ENCODE measurements around the gene HERC4. TPM values are rescaled to one million over a fixed set of nuclear protein-coding genes. Genes with fewer than 3 reads are reported as not detected.
"Not testable (repeated sequence)": the region's sequence is repeated elsewhere in the genome, so short reads cannot be mapped to it uniquely, and the experiment has no call there.

Gene HERC4
- total RNA-seq, 1 donor from 2014 or later: 56.9 TPM

DNA sequence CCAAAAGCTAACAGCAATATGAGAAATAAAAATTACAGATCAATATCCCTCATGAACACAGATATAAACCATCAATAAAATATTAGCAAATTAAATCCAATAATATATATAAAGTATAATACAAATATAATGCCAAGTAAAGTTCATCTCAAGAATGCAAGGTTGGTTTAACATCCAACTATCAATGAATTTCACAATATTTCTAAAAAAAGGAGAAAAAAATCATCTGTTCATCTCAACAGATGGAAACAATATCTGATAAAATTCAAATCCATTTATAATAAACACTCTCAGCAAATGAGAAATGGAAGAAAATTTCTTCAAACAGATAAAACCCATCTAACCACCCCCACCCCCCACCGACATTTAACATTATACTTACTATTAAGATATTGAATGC, 103.8 kb downstream of the HERC4 start:
- DNase-seq (ENCODE audit: low read depth) (no peak), FAIRE-seq (no peak)
- TF ChIP-seq EZH2 (IDR thresholded peaks at IDR 0.05; ENCODE audit: insufficient read depth, low read length): no peak
- TF ChIP-seq CTCF (IDR thresholded peaks at IDR 0.05; ENCODE audit: insufficient read depth, low read depth, low read length): no peak
- Histone ChIP-seq H3K9ac (ENCODE audit: low read length) (no peak overlapping the region), H3K27ac (ENCODE audit: low read depth, low read length) (no peak overlapping the region), H3K36me3 (ENCODE audit: insufficient read depth, low read length) (peaks cover 19% of the 10 kb centered on the region), H3K4me1 (ENCODE audit: insufficient read depth, low read length) (no peaks in the 10 kb centered on the region), H3K27me3 (ENCODE audit: insufficient read depth, low read length) (no peaks in the 10 kb centered on the region), H3K79me2 (ENCODE audit: insufficient read depth, low read length) (peaks cover 31% of the 10 kb centered on the region), H2AFZ (ENCODE audit: low read depth, low read length) (no peak overlapping the region), H4K20me1 (ENCODE audit: insufficient read depth, low read length) (peaks cover 12% of the 10 kb centered on the region), H3K9me3 (ENCODE audit: insufficient read depth, low read depth, low read length) (peaks cover 5% of the 10 kb centered on the region), H3K4me3 (ENCODE audit: insufficient read depth, low read depth, low read length) (no peak overlapping the region), H3K4me2 (ENCODE audit: low read length) (no peak overlapping the region)
- no peak overlapping the region for H3K4me3 Mint-ChIP-seq (ENCODE audit: unreplicated experiment)
- H3K9me3 Mint-ChIP-seq (ENCODE audit: unreplicated experiment): peaks cover 12% of the 10 kb centered on the region
- H3K27me3 Mint-ChIP-seq (ENCODE audit: low read depth, unreplicated experiment): no peaks in the 10 kb centered on the region
- no peak overlapping the region for H3K27ac Mint-ChIP-seq (ENCODE audit: unreplicated experiment)
- H3K4me1 Mint-ChIP-seq (ENCODE audit: low read depth, unreplicated experiment): peaks cover 1% of the 10 kb centered on the region
- H3K36me3 Mint-ChIP-seq (ENCODE audit: low read depth, unreplicated experiment): peaks cover 31% of the 10 kb centered on the region

DNA sequence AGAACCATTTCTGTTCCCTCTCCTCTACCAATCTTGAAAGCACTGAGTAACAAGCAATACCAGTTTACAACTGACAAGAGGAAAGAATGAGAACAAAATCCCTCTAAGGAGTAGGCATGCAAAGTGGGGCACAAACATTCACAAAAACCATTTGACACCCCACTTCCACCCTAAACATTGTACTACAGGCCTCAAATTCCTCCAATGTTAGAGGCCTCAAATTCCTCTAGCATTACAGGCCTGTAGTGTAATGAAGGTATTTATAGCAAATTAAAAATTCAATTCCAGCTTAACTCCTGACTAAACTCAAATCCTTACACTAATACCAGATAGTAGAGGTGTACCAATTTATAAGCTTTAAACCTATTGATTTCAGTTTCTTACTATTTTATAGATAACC, 105.2 kb downstream of the HERC4 start:
- FAIRE-seq (no peak), DNase-seq (ENCODE audit: low read depth) (peak; percentile 39)
- peaks cover 32% of the 10 kb centered on the region for H3K36me3 ChIP-seq (ENCODE audit: insufficient read depth, low read length)
- Mint-ChIP-seq H3K27ac (ENCODE audit: unreplicated experiment) (no peak overlapping the region), H3K4me3 (ENCODE audit: unreplicated experiment) (no peak overlapping the region), H3K4me1 (ENCODE audit: low read depth, unreplicated experiment) (no peaks in the 10 kb centered on the region), H3K9me3 (ENCODE audit: unreplicated experiment) (peaks cover 12% of the 10 kb centered on the region), H3K36me3 (ENCODE audit: low read depth, unreplicated experiment) (peaks cover 33% of the 10 kb centered on the region), H3K27me3 (ENCODE audit: low read depth, unreplicated experiment) (no peaks in the 10 kb centered on the region)
- no peak for TF ChIP-seq EZH2 (IDR thresholded peaks at IDR 0.05; ENCODE audit: insufficient read depth, low read length)
- no peak for TF ChIP-seq CTCF (IDR thresholded peaks at IDR 0.05; ENCODE audit: insufficient read depth, low read depth, low read length)
- peaks cover 27% of the 10 kb centered on the region for H3K79me2 ChIP-seq (ENCODE audit: insufficient read depth, low read length)
- H3K9ac ChIP-seq (ENCODE audit: low read length): no peak overlapping the region
- H3K4me3 ChIP-seq (ENCODE audit: insufficient read depth, low read depth, low read length): no peak overlapping the region
- peaks cover 12% of the 10 kb centered on the region for H4K20me1 ChIP-seq (ENCODE audit: insufficient read depth, low read length)
- H3K4me2 ChIP-seq (ENCODE audit: low read length): no peak overlapping the region
- peaks cover 5% of the 10 kb centered on the region for H3K9me3 ChIP-seq (ENCODE audit: insufficient read depth, low read depth, low read length)
- H3K4me1 ChIP-seq (ENCODE audit: insufficient read depth, low read length): no peaks in the 10 kb centered on the region
- H3K27ac ChIP-seq (ENCODE audit: low read depth, low read length): no peak overlapping the region
- H3K27me3 ChIP-seq (ENCODE audit: insufficient read depth, low read length): no peaks in the 10 kb centered on the region
- H2AFZ ChIP-seq (ENCODE audit: low read depth, low read length): no peak overlapping the region

DNA sequence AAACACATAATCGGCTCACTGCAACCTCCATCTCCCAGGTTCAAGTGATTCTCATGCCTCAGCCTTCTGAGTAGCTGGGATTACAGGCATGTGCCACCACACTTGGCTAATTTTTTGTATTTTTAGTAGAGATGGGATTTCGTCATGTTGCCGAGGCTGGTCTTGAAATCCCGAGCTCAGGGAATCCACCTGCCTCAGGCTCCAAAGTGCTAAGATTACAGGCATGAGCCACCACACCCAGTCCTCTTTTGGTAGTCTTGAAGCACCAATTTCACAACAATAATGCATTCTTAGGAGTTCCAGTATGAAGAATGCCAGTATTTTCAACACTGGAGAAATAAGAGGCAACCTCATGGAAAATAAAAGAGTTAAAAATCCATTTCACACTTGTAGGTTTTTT, 109.0 kb downstream of the HERC4 start:
- H3K4me3 ChIP-seq (ENCODE audit: insufficient read depth, low read depth, low read length); H3K4me1 Mint-ChIP-seq (ENCODE audit: low read depth, unreplicated experiment); H2AFZ ChIP-seq (ENCODE audit: low read depth, low read length); H3K27ac Mint-ChIP-seq (ENCODE audit: unreplicated experiment); H3K9me3 Mint-ChIP-seq (ENCODE audit: unreplicated experiment); FAIRE-seq; H3K9me3 ChIP-seq (ENCODE audit: insufficient read depth, low read depth, low read length); H3K4me1 ChIP-seq (ENCODE audit: insufficient read depth, low read length); DNase-seq (ENCODE audit: low read depth); H3K4me2 ChIP-seq (ENCODE audit: low read length); H3K27me3 ChIP-seq (ENCODE audit: insufficient read depth, low read length); H3K9ac ChIP-seq (ENCODE audit: low read length); H3K27me3 Mint-ChIP-seq (ENCODE audit: low read depth, unreplicated experiment); H3K27ac ChIP-seq (ENCODE audit: low read depth, low read length); H3K4me3 Mint-ChIP-seq (ENCODE audit: unreplicated experiment): not testable (repeated sequence)
- Histone ChIP-seq H4K20me1 (ENCODE audit: insufficient read depth, low read length) (peaks cover 12% of the 10 kb centered on the region), H3K36me3 (ENCODE audit: insufficient read depth, low read length) (peaks cover 28% of the 10 kb centered on the region), H3K79me2 (ENCODE audit: insufficient read depth, low read length) (peaks cover 27% of the 10 kb centered on the region)
- H3K36me3 Mint-ChIP-seq (ENCODE audit: low read depth, unreplicated experiment): peaks cover 29% of the 10 kb centered on the region

Measured in astrocyte (in vitro differentiated cells and primary cell).